Activated T-cell treated with anti-CD3 and anti-CD28 coated beads, Interleukin-2, amount 50 U/mL, for 24 hours (primary cell): ENCODE results near the gene LNPEP.
"Not testable (repeated sequence)": the region's sequence is repeated elsewhere in the genome, so short reads cannot be mapped to it uniquely, and the experiment has no call there.

ENCODE experiments used
- DNase-seq: peaks from one replicate; pipeline ENCODE4 v3.0.0-alpha.2; 2020
- H3K27ac Mint-ChIP-seq: 2 replicates; pipeline ENCODE4 v1.8.0; 2020; ENCODE audit warnings: mild to moderate bottlenecking, mixed read lengths
- H3K27me3 Mint-ChIP-seq: 2 replicates; pipeline ENCODE4 v1.8.0; 2020; ENCODE audit warnings: mixed read lengths
- H3K36me3 Mint-ChIP-seq: 2 replicates; pipeline ENCODE4 v1.8.0; 2020; ENCODE audit warnings: low read depth, mixed read lengths
- H3K4me1 Mint-ChIP-seq: 2 replicates; pipeline ENCODE4 v1.8.0; 2020; ENCODE audit warnings: low read depth, mixed read lengths
- H3K4me3 Mint-ChIP-seq: 2 replicates; pipeline ENCODE4 v1.8.0; 2020; ENCODE audit warnings: mild to moderate bottlenecking, moderate library complexity, mixed read lengths
- H3K9me3 Mint-ChIP-seq: 2 replicates; pipeline ENCODE4 v1.8.0; 2020; ENCODE audit warnings: mixed read lengths

The LNPEP gene

GRCh38 chr5:96920744-96921355, 15.0 kb upstream of the LNPEP start:
- peaks cover 54% of the 10 kb centered on the region for H3K36me3 Mint-ChIP-seq

GRCh38 chr5:96922499-96923244, 13.2 kb upstream of the LNPEP start:
- no peaks in the 10 kb centered on the region for H3K9me3 Mint-ChIP-seq
- no peaks in the 10 kb centered on the region for H3K27me3 Mint-ChIP-seq
- H3K4me1 Mint-ChIP-seq: peaks cover 68% of the 10 kb centered on the region
- no peak overlapping the region for H3K4me3 Mint-ChIP-seq
- peak overlapping the region; percentile 19 for H3K27ac Mint-ChIP-seq
- peaks cover 40% of the 10 kb centered on the region for H3K36me3 Mint-ChIP-seq
- DNase-seq: no peak

More at GRCh38 chr5:96920744-96921355, 15.0 kb upstream of the LNPEP start:
- Mint-ChIP-seq H3K4me3 (no peak overlapping the region), H3K27me3 (no peaks in the 10 kb centered on the region), H3K27ac (no peak overlapping the region), H3K4me1 (peaks cover 66% of the 10 kb centered on the region), H3K9me3 (no peaks in the 10 kb centered on the region)
- DNase-seq: no peak

GRCh38 chr5:96924016-96924443, 11.8 kb upstream of the LNPEP start:
- no peaks in the 10 kb centered on the region for H3K27me3 Mint-ChIP-seq
- H3K27ac Mint-ChIP-seq: peak overlapping the region; percentile 87
- peaks cover 67% of the 10 kb centered on the region for H3K4me1 Mint-ChIP-seq
- no peak overlapping the region for H3K4me3 Mint-ChIP-seq
- no peak for DNase-seq
- peaks cover 26% of the 10 kb centered on the region for H3K36me3 Mint-ChIP-seq
- H3K9me3 Mint-ChIP-seq: no peaks in the 10 kb centered on the region

- Mint-ChIP-seq H3K4me1 (peaks cover 61% of the 10 kb centered on the region), H3K9me3 (no peaks in the 10 kb centered on the region), H3K27me3 (no peaks in the 10 kb centered on the region), H3K27ac (no peak overlapping the region), H3K4me3 (no peak overlapping the region), H3K36me3 (peaks cover 11% of the 10 kb centered on the region)
- no peak for DNase-seq
Measured at GRCh38 chr5:96926276-96926675, 9.6 kb upstream of the LNPEP start.

GRCh38 chr5:96927008-96927407, 8.9 kb upstream of the LNPEP start:
- H3K27ac Mint-ChIP-seq: no peak overlapping the region
- H3K9me3 Mint-ChIP-seq: no peaks in the 10 kb centered on the region
- H3K4me1 Mint-ChIP-seq: peaks cover 63% of the 10 kb centered on the region
- no peak for DNase-seq
- H3K4me3 Mint-ChIP-seq: no peak overlapping the region
- no peaks in the 10 kb centered on the region for H3K27me3 Mint-ChIP-seq
- H3K36me3 Mint-ChIP-seq: peaks cover 8% of the 10 kb centered on the region

- Mint-ChIP-seq H3K4me3 (no peak overlapping the region), H3K27ac (no peak overlapping the region), H3K36me3 (peaks cover 7% of the 10 kb centered on the region), H3K4me1 (peaks cover 69% of the 10 kb centered on the region), H3K9me3 (no peaks in the 10 kb centered on the region), H3K27me3 (no peaks in the 10 kb centered on the region)
- no peak for DNase-seq
Measured at GRCh38 chr5:96928931-96929708, 6.8 kb upstream of the LNPEP start.

GRCh38 chr5:96930058-96930457, 5.8 kb upstream of the LNPEP start:
- peaks cover 12% of the 10 kb centered on the region for H3K36me3 Mint-ChIP-seq
- H3K27me3 Mint-ChIP-seq: no peaks in the 10 kb centered on the region
- no peak overlapping the region for H3K27ac Mint-ChIP-seq
- H3K4me3 Mint-ChIP-seq: no peak overlapping the region
- DNase-seq: no peak
- peaks cover 63% of the 10 kb centered on the region for H3K4me1 Mint-ChIP-seq
- no peaks in the 10 kb centered on the region for H3K9me3 Mint-ChIP-seq

GRCh38 chr5:96930589-96930988, 5.3 kb upstream of the LNPEP start:
- Mint-ChIP-seq H3K27me3 (no peaks in the 10 kb centered on the region), H3K4me3 (no peak overlapping the region), H3K4me1 (peaks cover 59% of the 10 kb centered on the region), H3K36me3 (peaks cover 13% of the 10 kb centered on the region), H3K9me3 (no peaks in the 10 kb centered on the region), H3K27ac (no peak overlapping the region)
- no peak for DNase-seq

- H3K27ac Mint-ChIP-seq, H3K27me3 Mint-ChIP-seq, DNase-seq, H3K4me3 Mint-ChIP-seq, H3K9me3 Mint-ChIP-seq: not testable (repeated sequence)
- H3K36me3 Mint-ChIP-seq: peaks cover 15% of the 10 kb centered on the region
- H3K4me1 Mint-ChIP-seq: peaks cover 58% of the 10 kb centered on the region
Measured at GRCh38 chr5:96931037-96931436, 4.8 kb upstream of the LNPEP start.

GRCh38 chr5:96931605-96932004, 4.3 kb upstream of the LNPEP start:
- Mint-ChIP-seq H3K27me3 (no peaks in the 10 kb centered on the region), H3K27ac (peak overlapping the region; percentile 48), H3K4me1 (peaks cover 56% of the 10 kb centered on the region), H3K36me3 (peaks cover 19% of the 10 kb centered on the region), H3K4me3 (no peak overlapping the region), H3K9me3 (no peaks in the 10 kb centered on the region)
- no peak for DNase-seq

- H3K27ac Mint-ChIP-seq: no peak overlapping the region
- DNase-seq: no peak
- no peak overlapping the region for H3K4me3 Mint-ChIP-seq
- peaks cover 60% of the 10 kb centered on the region for H3K4me1 Mint-ChIP-seq
- H3K36me3 Mint-ChIP-seq: peaks cover 21% of the 10 kb centered on the region
- no peaks in the 10 kb centered on the region for H3K27me3 Mint-ChIP-seq
- no peaks in the 10 kb centered on the region for H3K9me3 Mint-ChIP-seq
Measured at GRCh38 chr5:96932026-96932425, 3.9 kb upstream of the LNPEP start.

- DNase-seq: no peak
- H3K27ac Mint-ChIP-seq: peak overlapping the region; percentile 95
- peak overlapping the region; percentile 94 for H3K4me3 Mint-ChIP-seq
- peaks cover 69% of the 10 kb centered on the region for H3K4me1 Mint-ChIP-seq
- H3K9me3 Mint-ChIP-seq: no peaks in the 10 kb centered on the region
- no peaks in the 10 kb centered on the region for H3K27me3 Mint-ChIP-seq
- peaks cover 31% of the 10 kb centered on the region for H3K36me3 Mint-ChIP-seq
Measured at GRCh38 chr5:96933764-96934707, 1.8 kb upstream of the LNPEP start.

GRCh38 chr5:96934708-96935558, 947 bp upstream of the LNPEP start:
- peaks cover 71% of the 10 kb centered on the region for H3K4me1 Mint-ChIP-seq
- DNase-seq: peak; percentile 96
- no peaks in the 10 kb centered on the region for H3K9me3 Mint-ChIP-seq
- H3K36me3 Mint-ChIP-seq: peaks cover 31% of the 10 kb centered on the region
- peak overlapping the region; percentile 94 for H3K4me3 Mint-ChIP-seq
- peak overlapping the region; percentile 95 for H3K27ac Mint-ChIP-seq
- H3K27me3 Mint-ChIP-seq: no peaks in the 10 kb centered on the region
